ENCODE data around the gene TCP1.
"Not testable (repeated sequence)": the region's sequence is repeated elsewhere in the genome, so short reads cannot be mapped to it uniquely, and the experiment has no call there.

The TCP1 gene

GRCh38 chr6:159816775-159817174 lies 27.4 kb upstream of the TCP1 start:
- not testable (repeated sequence) for DNase-seq

GRCh38 chr6:159815410-159815809 lies 26.0 kb upstream of the TCP1 start:
- no peak for DNase-seq

GRCh38 chr6:159813781-159814180 lies 24.4 kb upstream of the TCP1 start:
- DNase-seq, result no peak

- DNase-seq, result no peak
These were observed 19.7 kb upstream of the TCP1 start for GRCh38 chr6:159809149-159809548.

DNA sequence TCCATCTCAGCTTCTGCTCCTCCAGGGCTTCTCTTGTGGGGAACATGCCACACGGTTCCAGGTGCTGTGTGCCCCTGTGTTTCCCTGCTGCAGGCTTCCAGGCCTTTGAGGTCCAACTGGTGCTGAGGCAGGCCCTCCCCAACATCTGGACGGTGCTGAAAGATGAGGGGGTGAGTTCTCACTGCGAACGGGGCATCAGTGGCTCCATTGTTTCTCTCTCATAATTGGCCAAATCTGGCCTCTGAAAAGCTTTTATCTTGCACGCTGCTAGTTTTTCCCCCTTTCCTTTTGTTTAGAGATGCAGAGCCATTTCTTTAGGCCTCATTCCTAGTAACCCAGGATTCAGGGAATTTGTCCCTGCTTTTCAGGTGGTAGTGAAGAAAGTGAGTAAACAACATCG lies 19.2 kb upstream of the TCP1 start:
- DNase-seq, result no peak

DNA sequence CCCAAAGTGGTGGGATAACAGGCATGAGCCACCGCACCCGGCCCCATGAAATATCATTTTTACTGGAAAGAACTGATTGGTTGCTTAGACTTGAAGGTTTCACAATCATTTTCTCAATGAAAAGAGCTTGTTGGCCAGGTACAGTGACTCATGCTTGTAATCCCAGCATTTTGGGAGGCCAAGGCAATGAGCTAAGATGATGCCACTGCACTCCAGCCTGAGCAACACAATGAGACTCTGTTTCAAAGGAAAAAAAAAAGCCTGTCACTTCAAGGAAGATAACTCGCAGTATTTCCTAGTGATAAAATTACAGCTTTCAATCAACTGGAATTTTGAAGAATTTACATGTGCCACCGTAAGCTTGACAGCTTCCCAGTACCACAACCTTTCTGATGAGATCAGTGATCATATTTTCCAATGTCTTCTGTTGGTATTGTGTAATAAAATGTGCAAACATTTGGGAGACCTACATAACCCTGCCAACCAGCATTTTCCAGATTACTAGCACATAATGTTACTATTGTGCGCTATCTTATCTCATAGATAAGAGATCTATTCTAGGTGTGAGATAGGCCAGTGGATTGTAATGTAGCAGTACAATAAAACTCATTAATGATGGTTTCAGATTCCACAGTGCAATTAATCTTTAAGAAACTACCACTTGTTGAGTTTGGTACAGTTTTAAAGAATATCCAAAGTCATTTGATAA lies 17.9 kb upstream of the TCP1 start:
- DNase-seq, result no peak

DNA sequence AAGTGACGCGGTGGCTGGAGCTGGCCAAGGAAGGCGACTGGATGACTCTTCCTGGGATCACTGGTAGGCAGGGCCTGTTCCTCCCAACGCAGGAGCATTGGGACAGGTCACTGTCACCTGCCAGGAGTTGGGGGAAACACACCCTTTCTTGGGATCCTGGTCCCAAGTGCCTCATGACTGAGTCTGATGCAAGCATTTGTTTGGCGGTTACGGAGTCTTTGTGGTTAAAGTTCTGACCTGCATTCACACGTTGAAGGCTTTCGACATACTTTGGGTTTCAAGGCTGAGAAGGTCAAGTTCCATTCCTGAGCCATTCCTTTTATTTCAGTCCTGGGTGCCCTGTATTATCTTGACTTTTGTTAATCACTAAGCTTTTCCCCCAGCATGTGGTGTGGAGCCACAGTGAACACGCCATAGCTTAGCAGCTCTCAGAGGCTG lies 16.6 kb upstream of the TCP1 start:
- no peak for DNase-seq

DNA sequence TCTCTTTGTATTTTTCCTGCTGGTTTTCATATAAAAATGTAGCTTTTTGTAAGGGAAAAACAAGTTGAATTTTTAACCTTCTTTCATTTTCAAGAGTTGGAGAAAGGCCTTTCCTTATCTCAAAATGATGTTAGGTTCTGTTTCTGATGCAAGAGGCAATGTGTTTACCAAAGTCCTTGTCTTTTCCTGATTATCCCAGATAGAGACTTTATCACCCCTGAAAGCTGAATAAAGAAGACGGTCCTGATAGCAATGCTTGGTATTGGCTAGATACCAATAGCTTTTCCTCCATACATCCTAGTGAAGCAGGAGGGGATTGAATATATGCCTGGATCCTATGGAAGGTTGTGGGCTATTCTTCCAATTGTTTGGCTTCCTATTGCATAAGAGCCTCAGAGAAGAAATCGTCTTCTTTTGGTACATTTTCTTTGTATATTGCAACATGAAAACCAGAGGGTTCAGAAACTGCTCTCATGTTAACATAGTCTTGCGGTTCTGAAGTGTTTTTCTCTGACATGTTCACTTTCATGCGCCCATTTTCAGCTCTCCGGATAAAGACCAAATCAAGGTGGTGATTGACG lies 16.1 kb upstream of the TCP1 start:
- no peak for DNase-seq

DNA sequence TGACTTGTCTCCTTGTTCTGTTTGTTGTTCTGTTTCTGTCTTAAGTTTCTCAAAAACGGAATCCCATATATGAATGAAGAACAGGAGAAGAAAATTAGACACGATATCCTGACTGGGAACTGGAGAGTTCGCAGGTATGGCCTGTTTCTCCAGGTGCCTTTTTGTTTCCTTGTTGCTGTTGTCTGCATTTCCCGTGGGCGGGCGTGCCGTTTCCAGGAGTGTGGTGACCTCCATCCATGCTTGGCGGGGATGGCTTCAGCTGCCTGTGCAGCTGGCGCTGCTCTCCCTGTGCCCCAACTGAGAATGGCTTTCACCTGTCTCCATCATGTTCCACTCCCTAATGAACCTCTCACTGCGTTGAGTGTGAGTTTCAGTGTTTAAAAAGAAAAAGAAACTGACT lies 15.1 kb upstream of the TCP1 start:
- no peak for DNase-seq

GRCh38 chr6:159801935-159802334 lies 12.5 kb upstream of the TCP1 start:
- no peak for DNase-seq

DNA sequence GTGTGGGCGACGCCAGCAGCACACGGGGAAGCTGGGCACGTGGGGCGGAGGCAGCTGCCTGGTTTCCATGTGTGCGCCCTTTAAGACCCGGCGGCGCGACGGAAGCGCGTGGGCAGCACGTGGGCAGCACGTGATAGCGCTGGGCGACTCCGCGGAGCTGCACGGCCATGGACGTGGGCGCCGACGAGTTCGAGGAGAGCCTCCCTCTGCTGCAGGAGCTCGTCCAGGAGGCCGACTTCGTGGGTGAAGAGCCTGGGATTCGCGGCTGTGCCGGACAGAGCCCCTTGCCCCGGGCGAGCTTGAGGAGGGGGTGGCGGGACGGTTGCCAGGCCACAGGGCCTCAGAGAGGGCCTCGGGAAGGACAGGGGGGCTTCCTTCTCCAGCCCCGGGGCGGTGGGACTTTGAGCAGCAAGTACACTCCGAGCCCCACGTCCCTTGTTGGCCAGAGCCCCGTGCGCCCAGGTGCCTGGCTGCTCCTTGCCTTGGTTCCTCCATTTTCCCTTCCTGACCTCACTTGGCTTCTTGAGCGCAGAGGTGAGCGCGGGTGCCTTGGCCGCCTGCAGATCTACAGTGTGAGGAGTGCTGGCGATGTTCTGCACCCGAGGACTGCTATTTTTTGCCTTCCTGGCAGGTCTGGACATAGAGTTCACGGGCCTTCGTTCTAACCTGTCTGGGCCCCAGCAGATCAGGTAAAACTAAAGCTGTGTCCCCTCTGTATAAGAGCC lies 10.9 kb upstream of the TCP1 start, which contains the start of gene PNLDC1:
PNLDC1 (plus strand) TSS at position 136 of the 725 bp plus-strand sequence; CDS start at position 168, 32 bp downstream.
- no peak for DNase-seq

DNA sequence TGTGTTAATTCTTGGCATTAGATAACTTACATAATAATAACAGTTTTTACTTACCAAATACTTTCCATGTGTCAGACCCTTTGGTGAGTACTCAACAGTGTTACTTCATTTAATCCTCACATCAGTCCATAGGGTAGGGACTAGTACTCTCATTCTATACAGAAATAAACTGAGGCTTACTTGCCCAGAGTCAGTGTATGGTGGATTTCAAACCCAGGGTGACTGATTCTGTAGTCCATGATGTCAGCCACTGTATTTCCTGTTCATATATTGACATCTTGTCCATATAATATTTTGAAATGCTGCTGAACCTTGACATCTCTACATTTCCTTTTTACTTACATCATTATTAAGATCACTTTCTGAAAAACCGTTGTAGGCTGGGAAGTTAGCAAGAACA lies 8.2 kb upstream of the TCP1 start:
- no peak for DNase-seq

DNA sequence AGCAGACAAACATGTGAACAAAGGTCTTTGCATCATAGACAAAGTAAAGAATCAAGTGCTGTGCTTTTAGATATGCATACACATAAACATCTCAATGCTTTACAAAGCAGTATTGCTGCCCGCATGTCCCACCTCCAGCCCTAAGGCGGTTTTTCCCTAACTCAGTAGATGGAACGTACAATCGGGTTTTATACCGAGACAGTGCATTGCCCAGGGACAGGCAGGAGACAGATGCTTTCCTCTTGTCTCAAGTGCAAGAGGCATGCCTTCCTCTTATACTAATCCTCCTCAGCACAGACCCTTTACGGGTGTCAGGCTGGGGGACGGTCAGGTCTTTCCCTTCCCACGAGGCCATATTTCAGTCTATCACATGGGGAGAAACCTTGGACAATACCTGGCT lies 5.6 kb upstream of the TCP1 start:
- not testable (repeated sequence) for DNase-seq

DNA sequence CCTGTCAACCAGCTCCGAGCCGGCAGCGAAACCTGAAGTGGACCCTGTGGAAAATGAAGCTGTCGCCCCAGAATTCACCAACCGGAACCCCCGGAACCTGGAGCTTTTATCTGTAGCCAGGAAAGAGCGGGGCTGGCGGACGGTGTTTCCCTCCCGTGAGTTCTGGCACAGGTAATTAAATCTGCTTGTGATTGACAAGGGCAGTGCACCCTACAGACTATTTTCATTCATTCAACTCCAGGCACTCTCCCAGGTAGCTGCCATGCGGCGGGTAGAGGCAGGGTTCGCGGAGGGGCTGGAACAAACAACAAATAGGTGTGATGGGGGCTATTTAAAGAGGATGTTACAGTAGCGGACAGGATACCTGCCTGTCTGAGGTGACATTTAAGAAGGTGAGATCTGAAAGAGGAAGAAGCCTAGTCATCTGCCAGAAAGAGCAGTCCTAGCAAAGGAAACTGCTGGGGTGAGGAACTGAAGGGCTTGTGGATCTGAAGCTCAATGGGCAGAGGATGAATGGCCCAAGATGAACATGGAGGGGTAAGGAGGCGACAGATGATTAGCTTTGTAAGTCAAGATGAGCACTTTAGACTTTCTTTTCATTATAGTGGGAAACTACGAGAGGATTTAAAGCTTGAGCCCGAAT lies 1.7 kb upstream of the TCP1 start:
- no peak for DNase-seq

GRCh38 chr6:159790149-159790955 lies 950 bp upstream of the TCP1 start, which contains the start of gene MRPL18:
TSS of gene MRPL18 (plus strand) at chr6:159790467. CDS start at chr6:159790588, 121 bp downstream.
- peak; percentile 98 for DNase-seq

DNA sequence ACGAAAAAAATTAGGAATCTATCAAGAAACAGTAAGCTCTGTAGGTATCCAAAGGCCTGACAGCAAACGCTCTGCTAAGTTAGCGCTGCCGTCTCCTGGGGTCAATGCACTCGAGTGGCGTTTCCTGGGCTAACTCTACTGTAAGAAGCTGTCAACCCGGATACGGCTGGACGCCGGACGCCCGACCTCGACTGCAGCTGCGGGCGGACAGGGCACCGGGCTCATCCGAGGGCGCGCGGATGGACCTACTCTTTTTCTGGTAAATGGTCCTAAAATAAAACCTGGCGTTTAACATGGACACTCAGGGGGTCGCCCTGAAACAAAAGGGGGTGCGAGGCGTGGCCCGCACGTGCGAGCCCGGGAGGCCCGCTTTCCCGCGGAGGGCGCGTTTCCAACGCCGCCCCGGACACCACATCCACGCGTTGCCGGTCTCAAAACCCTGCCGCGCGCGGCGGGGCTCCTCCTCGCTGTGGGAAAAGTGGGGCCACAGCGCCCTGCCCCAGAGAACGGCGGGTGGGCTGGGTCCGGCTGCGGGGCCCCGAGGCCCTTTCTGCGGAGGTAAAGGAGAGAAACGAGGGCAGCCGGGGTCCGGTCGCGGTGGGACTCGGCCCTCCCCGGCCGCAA lies 537 bp downstream of the TCP1 start:
- peak; percentile 10 for DNase-seq

GRCh38 chr6:159788276-159788675 lies 1.1 kb downstream of the TCP1 start:
- no peak for DNase-seq

DNA sequence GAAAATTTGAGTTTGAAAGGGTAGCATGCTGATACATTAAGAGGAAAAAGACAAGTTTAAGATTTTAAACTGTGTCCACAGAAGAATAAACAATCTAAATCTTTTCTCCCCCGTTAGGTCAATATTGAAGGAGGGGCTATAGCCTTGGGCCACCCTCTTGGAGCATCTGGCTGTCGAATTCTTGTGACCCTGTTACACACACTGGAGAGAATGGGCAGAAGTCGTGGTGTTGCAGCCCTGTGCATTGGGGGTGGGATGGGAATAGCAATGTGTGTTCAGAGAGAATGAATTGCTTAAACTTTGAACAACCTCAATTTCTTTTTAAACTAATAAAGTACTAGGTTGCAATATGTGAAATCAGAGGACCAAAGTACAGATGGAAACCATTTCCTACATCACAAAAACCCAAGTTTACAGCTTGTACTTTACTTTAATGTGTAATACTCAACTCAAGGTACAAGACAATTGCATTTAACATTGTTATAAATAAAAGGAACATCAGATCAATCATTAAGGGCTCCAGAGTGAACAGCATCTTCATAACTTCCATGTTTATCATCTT lies 10.8 kb downstream of the TCP1 start:
- DNase-seq, result no peak

DNA sequence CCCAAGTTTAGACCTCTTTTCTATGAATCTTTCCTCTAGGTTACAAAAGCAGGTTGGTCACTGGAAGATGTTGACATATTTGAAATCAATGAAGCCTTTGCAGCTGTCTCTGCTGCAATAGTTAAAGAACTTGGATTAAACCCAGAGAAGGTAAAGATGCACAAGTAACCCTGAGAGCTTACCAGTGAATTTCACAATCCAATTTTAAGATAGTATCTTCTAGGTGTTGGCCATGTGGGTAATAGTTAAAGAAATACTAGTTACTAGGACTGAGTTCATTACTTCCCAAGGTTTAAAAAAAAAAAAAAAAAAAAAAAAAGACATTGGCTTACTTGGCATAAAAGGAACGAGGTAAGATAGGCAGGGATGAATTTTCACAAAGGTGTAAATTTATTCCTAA lies 11.3 kb downstream of the TCP1 start:
- no peak for DNase-seq

GRCh38 chr6:159777240-159777904 lies 12.0 kb downstream of the TCP1 start:
- DNase-seq, result no peak

DNA sequence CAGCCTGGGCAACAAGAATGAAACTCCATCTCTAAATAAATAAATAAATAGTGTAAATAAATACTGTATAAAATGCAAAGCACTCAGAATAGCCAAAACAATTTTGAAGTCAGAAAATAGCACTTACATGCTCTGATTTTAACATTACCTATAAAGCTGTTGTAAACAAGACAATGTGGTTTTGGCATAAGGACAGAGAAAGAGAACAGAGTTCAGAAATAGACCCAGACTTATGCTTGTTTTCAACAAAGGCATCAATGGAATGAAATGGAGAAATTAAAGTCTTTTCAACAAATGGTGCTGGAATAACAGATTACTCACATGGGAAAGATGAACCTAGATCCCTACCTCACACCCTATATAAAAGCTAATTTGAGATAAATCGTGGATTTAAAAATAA lies 17.2 kb downstream of the TCP1 start:
- DNase-seq, result no peak

Measured in fibroblast of skin of abdomen (primary cell).